ENCODE results near the gene UMAD1. TPM values are rescaled to one million over a fixed set of nuclear protein-coding genes. Genes with fewer than 3 reads are reported as not detected.
"Not testable (repeated sequence)": the region's sequence is repeated elsewhere in the genome, so short reads cannot be mapped to it uniquely, and the experiment has no call there.

The UMAD1 gene
- total RNA-seq, 1 donor from 2014 or later, result 6.9 TPM

GRCh38 chr7:7670490-7670889, 29.9 kb downstream of the UMAD1 start:
- Histone ChIP-seq H3K36me3 (no peaks in the 10 kb centered on the region), H3K4me3 (no peak overlapping the region), H3K4me1 (no peaks in the 10 kb centered on the region), H3K27ac (no peak overlapping the region), H3K9me3 (no peaks in the 10 kb centered on the region), H3K27me3 (no peaks in the 10 kb centered on the region)
- DNase-seq (ENCODE audit: extremely low spot score in 2 of 2), result no peak
- intact Hi-C loops (cut with DNase I), result no loop called here
- no peak for TF ChIP-seq POLR2AphosphoS5 (IDR thresholded peaks at IDR 0.05; ENCODE audit: insufficient read depth in 1 of 2, low read depth in 1 of 2)
- no peak for TF ChIP-seq CTCF (IDR thresholded peaks at IDR 0.05)
- TF ChIP-seq POLR2A (IDR thresholded peaks at IDR 0.05), result no peak

- no peaks in the 10 kb centered on the region for H3K27me3 ChIP-seq
- TF ChIP-seq POLR2A (IDR thresholded peaks at IDR 0.05) (no peak), CTCF (IDR thresholded peaks at IDR 0.05) (no peak), POLR2AphosphoS5 (IDR thresholded peaks at IDR 0.05; ENCODE audit: insufficient read depth in 1 of 2, low read depth in 1 of 2) (no peak)
- no peaks in the 10 kb centered on the region for H3K4me1 ChIP-seq
- no peaks in the 10 kb centered on the region for H3K9me3 ChIP-seq
- no peak overlapping the region for H3K27ac ChIP-seq
- no peak overlapping the region for H3K4me3 ChIP-seq
- no peaks in the 10 kb centered on the region for H3K36me3 ChIP-seq
- intact Hi-C loops (cut with DNase I), result no loop called here
- DNase-seq (ENCODE audit: extremely low spot score in 2 of 2), result no peak
Measured at GRCh38 chr7:7671361-7671760, 30.8 kb downstream of the UMAD1 start.

GRCh38 chr7:7672545-7673239, 32.1 kb downstream of the UMAD1 start:
- no peaks in the 10 kb centered on the region for H3K36me3 ChIP-seq
- H3K9me3 ChIP-seq, result no peaks in the 10 kb centered on the region
- no peak overlapping the region for H3K4me3 ChIP-seq
- no peak overlapping the region for H3K27ac ChIP-seq
- no peaks in the 10 kb centered on the region for H3K4me1 ChIP-seq
- DNase-seq (ENCODE audit: extremely low spot score in 2 of 2), result no peak
- TF ChIP-seq CTCF (IDR thresholded peaks at IDR 0.05), result no peak
- no peak for TF ChIP-seq POLR2A (IDR thresholded peaks at IDR 0.05)
- TF ChIP-seq POLR2AphosphoS5 (IDR thresholded peaks at IDR 0.05; ENCODE audit: insufficient read depth in 1 of 2, low read depth in 1 of 2), result no peak
- intact Hi-C loops (cut with DNase I), result no loop called here
- no peaks in the 10 kb centered on the region for H3K27me3 ChIP-seq

GRCh38 chr7:7673240-7673550, 32.6 kb downstream of the UMAD1 start:
- no peak overlapping the region for H3K4me3 ChIP-seq
- H3K27me3 ChIP-seq, result no peaks in the 10 kb centered on the region
- DNase-seq (ENCODE audit: extremely low spot score in 2 of 2), result no peak
- no peaks in the 10 kb centered on the region for H3K36me3 ChIP-seq
- no peaks in the 10 kb centered on the region for H3K9me3 ChIP-seq
- no peak overlapping the region for H3K27ac ChIP-seq
- TF ChIP-seq POLR2A (IDR thresholded peaks at IDR 0.05), result no peak
- no peak for TF ChIP-seq POLR2AphosphoS5 (IDR thresholded peaks at IDR 0.05; ENCODE audit: insufficient read depth in 1 of 2, low read depth in 1 of 2)
- TF ChIP-seq CTCF (IDR thresholded peaks at IDR 0.05), result no peak
- intact Hi-C loops (cut with DNase I), result no loop called here
- no peaks in the 10 kb centered on the region for H3K4me1 ChIP-seq

GRCh38 chr7:7675686-7676085, 35.1 kb downstream of the UMAD1 start:
- Histone ChIP-seq H3K4me1 (peaks cover 1% of the 10 kb centered on the region), H3K36me3 (no peaks in the 10 kb centered on the region), H3K27ac (no peak overlapping the region), H3K27me3 (no peaks in the 10 kb centered on the region), H3K9me3 (no peaks in the 10 kb centered on the region), H3K4me3 (no peak overlapping the region)
- no peak for TF ChIP-seq POLR2A (IDR thresholded peaks at IDR 0.05)
- no peak for TF ChIP-seq CTCF (IDR thresholded peaks at IDR 0.05)
- TF ChIP-seq POLR2AphosphoS5 (IDR thresholded peaks at IDR 0.05; ENCODE audit: insufficient read depth in 1 of 2, low read depth in 1 of 2), result no peak
- intact Hi-C loops (cut with DNase I), result no loop called here
- DNase-seq (ENCODE audit: extremely low spot score in 2 of 2), result no peak

- H3K4me3 ChIP-seq; DNase-seq (ENCODE audit: extremely low spot score in 2 of 2); intact Hi-C loops (cut with DNase I); H3K36me3 ChIP-seq; H3K27me3 ChIP-seq; H3K9me3 ChIP-seq; H3K27ac ChIP-seq: not testable (repeated sequence)
- peaks cover 27% of the 10 kb centered on the region for H3K4me1 ChIP-seq
Measured at GRCh38 chr7:7679640-7680039, 39.1 kb downstream of the UMAD1 start.

Measured in vagina (tissue), 2 donors.